Panc1 (cell line): ENCODE results near the gene GPD2. TPM values are rescaled to one million over a fixed set of nuclear protein-coding genes. Genes with fewer than 3 reads are reported as not detected.

Source experiments
- ATAC-seq: fragments of 200-7000 bp; cut with Tn5 transposase; 2 replicates; pipeline ENCODE4 v1.9.1; 2020; ENCODE audit warnings: mild to moderate bottlenecking, moderate library complexity
- BruUV-seq: library from RNA; stranded (reverse); fragments of 400-500 nt; replicated peaks from 2 replicates; lab custom pipeline; 2021; lab: Mats Ljungman, UMichigan
- CTCF ChIA-PET: fragments of 300-600 bp; sonication (Branson Sonifier 250); formaldehyde crosslinking; loops from one replicate; lab custom pipeline; 2022; ENCODE audit warnings: antibody characterized with exemption; lab: Charles Lee
- POLR2A ChIA-PET: fragments of 300-600 bp; sonication (Branson Sonifier 250); formaldehyde crosslinking; loops from one replicate; lab custom pipeline; 2022; ENCODE audit warnings: antibody characterized with exemption; lab: Charles Lee
- DNase-seq: peaks from one replicate; pipeline ENCODE4 v3.0.0-alpha.2; 2010; ENCODE audit warnings: low read depth, low spot score
- H3K27ac ChIP-seq: 2 replicates; pipeline ENCODE4 v1.5.1; 2011; ENCODE audit warnings: mild to moderate bottlenecking, low read length, inconsistent platforms
- H3K27me3 ChIP-seq: fragments of 200-500 bp; sonication (Bioruptor generic); 2 replicates; pipeline ENCODE4 v1.6.0; 2014; ENCODE audit warnings: low read length, inconsistent platforms; ENCODE audit not compliant: control insufficient read depth, insufficient read depth
- H3K36me3 ChIP-seq: fragments of 200-500 bp; sonication (Bioruptor generic); 2 replicates; pipeline ENCODE4 v1.5.1; 2014; ENCODE audit warnings: inconsistent platforms, mild to moderate bottlenecking, low read length, moderate library complexity; ENCODE audit not compliant: control insufficient read depth, insufficient read depth
- H3K4me1 ChIP-seq: 2 replicates; pipeline ENCODE4 v1.5.1; 2011; ENCODE audit warnings: inconsistent platforms, mild to moderate bottlenecking, low read length, moderate library complexity; ENCODE audit not compliant: control insufficient read depth, insufficient read depth
- H3K4me3 ChIP-seq, 2 experiments: 2 replicates each; pipeline ENCODE4 v1.5.1; 2011 to 2012; ENCODE audit warnings: low read depth in 2 of 2, low read length in 2 of 2, mild to moderate bottlenecking in 2 of 2, inconsistent platforms in 1 of 2, moderate library complexity in 1 of 2
- H3K9me3 ChIP-seq: fragments of 200-500 bp; sonication (Bioruptor generic); 2 replicates; pipeline ENCODE4 v1.5.1; 2014; ENCODE audit warnings: low read depth, mild to moderate bottlenecking, inconsistent platforms, low read length, moderate library complexity; ENCODE audit not compliant: control insufficient read depth, insufficient read depth
- POLR2AphosphoS5 ChIP-seq: IDR thresholded peaks from 2 replicates; pipeline ENCODE4 v1.6.1; 2012; ENCODE audit warnings: mild to moderate bottlenecking, low read depth, low read length, moderate library complexity
- SIN3A ChIP-seq: IDR thresholded peaks from 2 replicates; pipeline ENCODE4 v1.6.1; 2012; ENCODE audit warnings: low read depth, mild to moderate bottlenecking, low read length, moderate library complexity, borderline replicate concordance; ENCODE audit not compliant: insufficient read depth
- TCF7L2 ChIP-seq: IDR thresholded peaks from 2 replicates; pipeline ENCODE4 v1.6.1; 2011; ENCODE audit warnings: mild to moderate bottlenecking, low read depth, low read length, inconsistent platforms
- in situ Hi-C: cut with HindIII; loops from 2 replicates; pipeline ENCODE4 v1.10.0; 2016; ENCODE audit warnings: low sequenced_read_pairs, low pct_unique_long_range_greater_than_20kb
- intact Hi-C: fragments of 100-400 bp; cut with micrococcal nuclease; formaldehyde crosslinking; loops from one replicate; pipeline ENCODE4 v1.10.0; 2022; ENCODE audit not compliant: unreplicated experiment
- total RNA-seq: library from RNA; stranded (reverse); gene quantifications from one replicate; pipeline ENCODE4 v1.2.1, GENCODE V29; 2021; ENCODE audit not compliant: unreplicated experiment
- TF ChIP-seq, protein P1 (sequence below): fragments of 450-650 bp; IDR thresholded peaks from 2 replicates; pipeline ENCODE4 v1.5.1; 2017; ENCODE audit warnings: mild to moderate bottlenecking
- TF ChIP-seq, protein P2 (sequence below), 2 experiments: IDR thresholded peaks; 2 replicates each; pipeline ENCODE4 v1.6.1; 2011 to 2012; ENCODE audit warnings: low read depth in 2 of 2, control low read depth in 1 of 2, low read length in 1 of 2, mild to moderate bottlenecking in 1 of 2, moderate library complexity in 1 of 2; ENCODE audit not compliant: insufficient read depth in 1 of 2

GPD2 gene
- total RNA-seq, 1 experiment from 2014 or later = 27.5 TPM

DNA sequence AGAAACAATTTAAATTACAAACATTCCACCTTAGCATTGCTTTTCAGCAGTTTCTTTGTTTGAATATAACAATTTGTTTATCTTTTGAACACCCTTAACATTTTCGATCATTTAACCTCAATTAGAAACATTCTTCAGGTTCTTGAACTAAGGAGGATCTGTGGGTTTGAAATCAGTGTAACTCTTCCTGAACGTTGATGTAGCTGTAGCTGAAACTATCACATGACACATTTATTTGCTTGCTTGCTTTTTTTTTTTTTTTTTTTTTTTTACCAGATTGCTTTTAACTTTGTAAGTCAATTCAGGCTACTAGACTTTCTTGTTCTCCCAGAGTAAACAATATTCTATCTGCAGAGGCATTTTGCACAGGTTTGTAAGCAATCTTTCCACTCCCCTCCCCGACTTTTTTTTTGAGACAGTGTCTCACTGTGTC, 47.6 kb downstream of the GPD2 start:
- intact Hi-C loops = no loop called here
- ATAC-seq (no peak), DNase-seq (no peak)
- ChIA-PET CTCF (no interaction called here), POLR2A (no interaction called here)
- Histone ChIP-seq H3K9me3 (no peaks in the 10 kb centered on the region), H3K36me3 (no peaks in the 10 kb centered on the region), H3K27me3 (no peaks in the 10 kb centered on the region), H3K4me1 (no peaks in the 10 kb centered on the region), H3K27ac (no peak overlapping the region), H3K4me3 (no peak overlapping the region)
- in situ Hi-C loops = no loop called here
- BruUV-seq = no TSS peak
- no peak for TF ChIP-seq TCF7L2

DNA sequence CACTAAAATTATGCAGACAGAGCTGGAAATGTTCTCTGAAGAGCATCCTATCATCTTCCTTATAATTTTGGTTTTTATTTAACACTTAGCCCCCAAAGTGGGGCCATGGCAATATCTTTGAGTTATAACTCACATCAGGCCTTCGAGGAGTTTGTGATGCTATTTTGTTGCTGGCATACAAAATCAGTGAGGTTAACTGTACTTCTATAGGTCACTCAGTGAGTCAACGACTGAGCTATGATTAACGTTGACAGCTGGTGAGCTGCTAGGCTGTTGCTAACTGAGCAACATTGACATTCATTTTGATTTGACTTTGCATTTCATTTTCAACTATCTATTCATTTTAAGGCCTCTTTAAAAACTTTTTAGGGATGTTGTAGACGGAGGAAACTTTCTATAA, 50.0 kb downstream of the GPD2 start:
- BruUV-seq = no TSS peak
- H3K4me1 ChIP-seq = no peaks in the 10 kb centered on the region
- ChIA-PET CTCF (no interaction called here), POLR2A (no interaction called here)
- no peak overlapping the region for H3K4me3 ChIP-seq
- H3K27me3 ChIP-seq = no peaks in the 10 kb centered on the region
- no peaks in the 10 kb centered on the region for H3K9me3 ChIP-seq
- no peaks in the 10 kb centered on the region for H3K36me3 ChIP-seq
- intact Hi-C loops = no loop called here
- H3K27ac ChIP-seq = no peak overlapping the region
- in situ Hi-C loops = no loop called here
- TF ChIP-seq TCF7L2 = no peak
- TF ChIP-seq, protein P1, sequence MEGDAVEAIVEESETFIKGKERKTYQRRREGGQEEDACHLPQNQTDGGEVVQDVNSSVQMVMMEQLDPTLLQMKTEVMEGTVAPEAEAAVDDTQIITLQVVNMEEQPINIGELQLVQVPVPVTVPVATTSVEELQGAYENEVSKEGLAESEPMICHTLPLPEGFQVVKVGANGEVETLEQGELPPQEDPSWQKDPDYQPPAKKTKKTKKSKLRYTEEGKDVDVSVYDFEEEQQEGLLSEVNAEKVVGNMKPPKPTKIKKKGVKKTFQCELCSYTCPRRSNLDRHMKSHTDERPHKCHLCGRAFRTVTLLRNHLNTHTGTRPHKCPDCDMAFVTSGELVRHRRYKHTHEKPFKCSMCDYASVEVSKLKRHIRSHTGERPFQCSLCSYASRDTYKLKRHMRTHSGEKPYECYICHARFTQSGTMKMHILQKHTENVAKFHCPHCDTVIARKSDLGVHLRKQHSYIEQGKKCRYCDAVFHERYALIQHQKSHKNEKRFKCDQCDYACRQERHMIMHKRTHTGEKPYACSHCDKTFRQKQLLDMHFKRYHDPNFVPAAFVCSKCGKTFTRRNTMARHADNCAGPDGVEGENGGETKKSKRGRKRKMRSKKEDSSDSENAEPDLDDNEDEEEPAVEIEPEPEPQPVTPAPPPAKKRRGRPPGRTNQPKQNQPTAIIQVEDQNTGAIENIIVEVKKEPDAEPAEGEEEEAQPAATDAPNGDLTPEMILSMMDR = no peak
- no peak for TF ChIP-seq POLR2AphosphoS5
- TF ChIP-seq SIN3A = no peak
- TF ChIP-seq, protein P2, sequence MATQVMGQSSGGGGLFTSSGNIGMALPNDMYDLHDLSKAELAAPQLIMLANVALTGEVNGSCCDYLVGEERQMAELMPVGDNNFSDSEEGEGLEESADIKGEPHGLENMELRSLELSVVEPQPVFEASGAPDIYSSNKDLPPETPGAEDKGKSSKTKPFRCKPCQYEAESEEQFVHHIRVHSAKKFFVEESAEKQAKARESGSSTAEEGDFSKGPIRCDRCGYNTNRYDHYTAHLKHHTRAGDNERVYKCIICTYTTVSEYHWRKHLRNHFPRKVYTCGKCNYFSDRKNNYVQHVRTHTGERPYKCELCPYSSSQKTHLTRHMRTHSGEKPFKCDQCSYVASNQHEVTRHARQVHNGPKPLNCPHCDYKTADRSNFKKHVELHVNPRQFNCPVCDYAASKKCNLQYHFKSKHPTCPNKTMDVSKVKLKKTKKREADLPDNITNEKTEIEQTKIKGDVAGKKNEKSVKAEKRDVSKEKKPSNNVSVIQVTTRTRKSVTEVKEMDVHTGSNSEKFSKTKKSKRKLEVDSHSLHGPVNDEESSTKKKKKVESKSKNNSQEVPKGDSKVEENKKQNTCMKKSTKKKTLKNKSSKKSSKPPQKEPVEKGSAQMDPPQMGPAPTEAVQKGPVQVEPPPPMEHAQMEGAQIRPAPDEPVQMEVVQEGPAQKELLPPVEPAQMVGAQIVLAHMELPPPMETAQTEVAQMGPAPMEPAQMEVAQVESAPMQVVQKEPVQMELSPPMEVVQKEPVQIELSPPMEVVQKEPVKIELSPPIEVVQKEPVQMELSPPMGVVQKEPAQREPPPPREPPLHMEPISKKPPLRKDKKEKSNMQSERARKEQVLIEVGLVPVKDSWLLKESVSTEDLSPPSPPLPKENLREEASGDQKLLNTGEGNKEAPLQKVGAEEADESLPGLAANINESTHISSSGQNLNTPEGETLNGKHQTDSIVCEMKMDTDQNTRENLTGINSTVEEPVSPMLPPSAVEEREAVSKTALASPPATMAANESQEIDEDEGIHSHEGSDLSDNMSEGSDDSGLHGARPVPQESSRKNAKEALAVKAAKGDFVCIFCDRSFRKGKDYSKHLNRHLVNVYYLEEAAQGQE (IDR thresholded peaks at IDR 0.05; ENCODE audit: insufficient read depth in 1 of 2, low read depth in 2 of 2, low read length in 1 of 2) = no peak
- no peak for ATAC-seq
- DNase-seq = no peak

DNA sequence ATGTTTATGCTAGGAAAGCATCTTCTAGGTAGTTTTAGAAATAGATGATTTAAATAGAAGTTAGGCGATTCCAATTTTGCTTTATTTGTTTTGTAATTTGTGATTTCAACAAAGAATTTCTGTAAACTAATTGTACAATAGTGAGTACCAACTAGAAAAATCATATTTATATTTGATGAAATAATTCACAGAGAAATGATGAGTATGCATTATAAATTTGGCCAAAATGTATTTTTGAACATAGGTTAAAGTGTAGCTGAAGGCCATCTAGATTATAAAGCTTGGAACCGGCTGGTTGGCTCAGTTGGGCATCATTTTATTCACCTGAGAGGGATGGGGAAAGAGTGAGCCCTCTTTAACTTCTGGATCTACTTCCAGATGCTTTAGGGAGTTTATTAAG, 50.4 kb downstream of the GPD2 start:
- DNase-seq = no peak
- in situ Hi-C loops = no loop called here
- Histone ChIP-seq H3K4me1 (no peaks in the 10 kb centered on the region), H3K4me3 (no peak overlapping the region), H3K36me3 (no peaks in the 10 kb centered on the region), H3K9me3 (no peaks in the 10 kb centered on the region), H3K27ac (no peak overlapping the region), H3K27me3 (no peaks in the 10 kb centered on the region)
- ChIA-PET CTCF (no interaction called here), POLR2A (no interaction called here)
- ATAC-seq = no peak
- intact Hi-C loops = no loop called here
- TF ChIP-seq TCF7L2 = no peak
- TF ChIP-seq, protein P1 = no peak
- no peak for TF ChIP-seq POLR2AphosphoS5
- TF ChIP-seq SIN3A = no peak
- TF ChIP-seq, protein P2 (IDR thresholded peaks at IDR 0.05; ENCODE audit: insufficient read depth in 1 of 2, low read depth in 2 of 2, low read length in 1 of 2) = no peak
- BruUV-seq = no TSS peak
